ENCODE data around the gene SOX9. TPM values are rescaled to one million over a fixed set of nuclear protein-coding genes. Genes with fewer than 3 reads are reported as not detected.
A peak's percentile ranks its signal among the peaks of the same experiment; 100 is the strongest.

Gene SOX9
- total and polyA plus RNA-seq, 8 donors, result 22.7 to 76.1 (median 30.5) TPM

DNA sequence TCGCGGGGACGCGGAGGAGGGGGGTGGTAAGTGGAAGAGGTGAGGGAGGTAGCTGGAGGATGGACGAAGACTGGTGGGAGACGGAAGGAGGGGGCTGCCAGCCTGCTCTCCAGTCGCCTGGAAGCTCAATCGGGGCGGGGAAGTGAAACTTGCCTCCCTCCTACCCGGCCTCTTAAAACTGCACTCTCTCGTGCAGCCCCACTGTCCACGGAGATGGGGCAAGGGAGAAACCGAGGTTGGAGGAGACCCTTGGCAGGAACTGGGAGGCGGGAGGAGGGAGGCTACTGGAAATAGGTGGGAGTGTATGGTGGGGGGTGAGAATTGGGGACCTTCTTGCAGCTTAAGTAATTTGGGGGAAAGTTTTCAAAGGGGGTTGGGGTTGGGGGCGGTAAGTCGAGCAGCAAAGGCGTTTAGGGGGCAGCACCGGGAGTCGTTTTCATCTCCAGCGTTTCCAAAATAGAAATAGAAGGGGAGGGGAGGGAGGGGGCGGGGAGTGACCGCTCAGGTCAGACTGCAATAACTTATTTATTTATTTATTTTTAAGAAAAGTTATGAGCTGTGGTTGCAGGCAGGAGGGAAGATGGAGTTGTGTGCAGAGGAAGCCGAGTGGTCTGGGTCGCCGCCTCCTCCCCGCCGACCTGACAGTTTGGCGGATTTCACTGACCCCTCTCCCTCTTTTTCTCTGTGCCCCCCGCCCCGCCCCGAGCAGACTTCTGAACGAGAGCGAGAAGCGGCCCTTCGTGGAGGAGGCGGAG, 1.4 kb downstream of the SOX9 start:
- H3K36me3 ChIP-seq, result peaks cover 0 to 19% (median 6%) of the 10 kb centered on the region in 3 donors
- FAIRE-seq, result no peak
- 1 to 4% methylated on average over 36 of the region's 36 CpGs for WGBS, 2 donors
- intact Hi-C loops (cut with DNase I), result loop anchor here in 2 of 3 donors (10.0 kb wide), 2 partner anchors 303 to 413 kb away; no protein-coding TSS in a partner anchor
- H3K27me3 ChIP-seq, result no peaks in the 10 kb centered on the region
- H3K4me1 ChIP-seq, result peaks cover 0 to 31% (median 23%) of the 10 kb centered on the region in 3 donors
- no peak for DNase-seq
- H3K27ac ChIP-seq, result peak overlapping the region; percentile 73 to 95 (median 90)
- ATAC-seq, result no peak
- H3K9me3 ChIP-seq, result no peaks in the 10 kb centered on the region
- H3K4me3 ChIP-seq, result peak overlapping the region; percentile 40 to 92 (median 68)
- TF ChIP-seq, protein P1, sequence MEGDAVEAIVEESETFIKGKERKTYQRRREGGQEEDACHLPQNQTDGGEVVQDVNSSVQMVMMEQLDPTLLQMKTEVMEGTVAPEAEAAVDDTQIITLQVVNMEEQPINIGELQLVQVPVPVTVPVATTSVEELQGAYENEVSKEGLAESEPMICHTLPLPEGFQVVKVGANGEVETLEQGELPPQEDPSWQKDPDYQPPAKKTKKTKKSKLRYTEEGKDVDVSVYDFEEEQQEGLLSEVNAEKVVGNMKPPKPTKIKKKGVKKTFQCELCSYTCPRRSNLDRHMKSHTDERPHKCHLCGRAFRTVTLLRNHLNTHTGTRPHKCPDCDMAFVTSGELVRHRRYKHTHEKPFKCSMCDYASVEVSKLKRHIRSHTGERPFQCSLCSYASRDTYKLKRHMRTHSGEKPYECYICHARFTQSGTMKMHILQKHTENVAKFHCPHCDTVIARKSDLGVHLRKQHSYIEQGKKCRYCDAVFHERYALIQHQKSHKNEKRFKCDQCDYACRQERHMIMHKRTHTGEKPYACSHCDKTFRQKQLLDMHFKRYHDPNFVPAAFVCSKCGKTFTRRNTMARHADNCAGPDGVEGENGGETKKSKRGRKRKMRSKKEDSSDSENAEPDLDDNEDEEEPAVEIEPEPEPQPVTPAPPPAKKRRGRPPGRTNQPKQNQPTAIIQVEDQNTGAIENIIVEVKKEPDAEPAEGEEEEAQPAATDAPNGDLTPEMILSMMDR (IDR thresholded peaks at IDR 0.05), result no peak

DNA sequence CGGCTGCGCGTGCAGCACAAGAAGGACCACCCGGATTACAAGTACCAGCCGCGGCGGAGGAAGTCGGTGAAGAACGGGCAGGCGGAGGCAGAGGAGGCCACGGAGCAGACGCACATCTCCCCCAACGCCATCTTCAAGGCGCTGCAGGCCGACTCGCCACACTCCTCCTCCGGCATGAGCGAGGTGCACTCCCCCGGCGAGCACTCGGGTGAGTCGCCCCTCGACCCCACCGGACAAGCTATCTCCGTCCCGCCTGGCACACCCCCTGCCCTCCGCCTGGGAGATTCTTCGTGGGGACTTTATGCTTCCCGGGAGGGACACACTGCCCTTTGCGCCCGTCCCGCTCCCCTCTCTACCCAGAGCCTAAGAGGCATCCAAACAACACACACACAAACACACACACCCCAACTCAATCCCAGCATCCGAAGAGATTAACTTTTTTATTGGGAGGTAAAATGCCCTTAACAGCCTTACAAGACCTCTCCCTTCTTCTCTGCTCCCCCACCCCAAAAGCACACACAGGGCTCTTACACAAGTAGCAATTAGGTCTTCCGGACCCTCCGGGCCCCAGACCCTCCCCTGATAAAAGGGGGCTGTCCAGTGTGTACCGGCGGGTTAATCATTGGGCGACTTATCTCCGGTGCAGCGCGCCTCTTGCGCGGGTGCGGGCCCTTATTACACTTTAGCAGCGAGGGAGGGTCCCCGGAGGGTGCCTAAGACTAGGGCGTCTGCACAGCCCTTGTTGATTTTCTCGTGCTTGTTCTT, 2.1 kb downstream of the SOX9 start:
- TF ChIP-seq, protein P1 (IDR thresholded peaks at IDR 0.05), result no peak
- H3K4me1 ChIP-seq, result peaks cover 0 to 35% (median 25%) of the 10 kb centered on the region in 3 donors
- H3K27ac ChIP-seq, result peak overlapping the region in 3 of 4 donors; percentile 46 to 95 (median 94)
- FAIRE-seq, result no peak
- no peak for ATAC-seq
- peak overlapping the region; percentile 40 to 92 (median 68) for H3K4me3 ChIP-seq
- intact Hi-C loops (cut with DNase I), result loop anchor here in 2 of 3 donors (10.0 kb wide), 2 partner anchors 302 to 412 kb away; no protein-coding TSS in a partner anchor
- DNase-seq, result peak in 4 of 6 donors; percentile 33 to 82 (median 60)
- no peaks in the 10 kb centered on the region for H3K9me3 ChIP-seq
- H3K36me3 ChIP-seq, result peaks cover 0 to 19% (median 6%) of the 10 kb centered on the region in 3 donors
- WGBS, 2 donors, result 20 to 23% methylated on average over 44 to 48 of the region's 48 CpGs
- H3K27me3 ChIP-seq, result no peaks in the 10 kb centered on the region

DNA sequence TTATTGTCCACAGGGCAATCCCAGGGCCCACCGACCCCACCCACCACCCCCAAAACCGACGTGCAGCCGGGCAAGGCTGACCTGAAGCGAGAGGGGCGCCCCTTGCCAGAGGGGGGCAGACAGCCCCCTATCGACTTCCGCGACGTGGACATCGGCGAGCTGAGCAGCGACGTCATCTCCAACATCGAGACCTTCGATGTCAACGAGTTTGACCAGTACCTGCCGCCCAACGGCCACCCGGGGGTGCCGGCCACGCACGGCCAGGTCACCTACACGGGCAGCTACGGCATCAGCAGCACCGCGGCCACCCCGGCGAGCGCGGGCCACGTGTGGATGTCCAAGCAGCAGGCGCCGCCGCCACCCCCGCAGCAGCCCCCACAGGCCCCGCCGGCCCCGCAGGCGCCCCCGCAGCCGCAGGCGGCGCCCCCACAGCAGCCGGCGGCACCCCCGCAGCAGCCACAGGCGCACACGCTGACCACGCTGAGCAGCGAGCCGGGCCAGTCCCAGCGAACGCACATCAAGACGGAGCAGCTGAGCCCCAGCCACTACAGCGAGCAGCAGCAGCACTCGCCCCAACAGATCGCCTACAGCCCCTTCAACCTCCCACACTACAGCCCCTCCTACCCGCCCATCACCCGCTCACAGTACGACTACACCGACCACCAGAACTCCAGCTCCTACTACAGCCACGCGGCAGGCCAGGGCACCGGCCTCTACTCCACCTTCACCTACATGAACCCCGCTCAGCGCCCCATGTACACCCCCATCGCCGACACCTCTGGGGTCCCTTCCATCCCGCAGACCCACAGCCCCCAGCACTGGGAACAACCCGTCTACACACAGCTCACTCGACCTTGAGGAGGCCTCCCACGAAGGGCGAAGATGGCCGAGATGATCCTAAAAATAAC, 3.0 kb downstream of the SOX9 start:
- H3K4me3 ChIP-seq, result peak overlapping the region; percentile 40 to 92 (median 68)
- peaks cover 0 to 31% (median 25%) of the 10 kb centered on the region in 3 donors for H3K4me1 ChIP-seq
- peak overlapping the region in 2 of 4 donors; percentile 94 to 95 for H3K27ac ChIP-seq
- 54 to 62% methylated on average over 69 to 75 of the region's 75 CpGs for WGBS, 2 donors
- intact Hi-C loops (cut with DNase I), result loop anchor here in 2 of 3 donors (10.0 kb wide), 2 partner anchors 301 to 411 kb away; no protein-coding TSS in a partner anchor
- H3K27me3 ChIP-seq, result no peaks in the 10 kb centered on the region
- H3K36me3 ChIP-seq, result peaks cover 0 to 19% (median 6%) of the 10 kb centered on the region in 3 donors
- ATAC-seq (no peak), DNase-seq (peak in 4 of 6 donors; percentile 31 to 84 (median 58)), FAIRE-seq (no peak)
- H3K9me3 ChIP-seq, result no peaks in the 10 kb centered on the region
- TF ChIP-seq, protein P1 (IDR thresholded peaks at IDR 0.05), result no peak

GRCh38 chr17:72124438-72124775, 3.6 kb downstream of the SOX9 start:
- Histone ChIP-seq H3K9me3 (no peaks in the 10 kb centered on the region), H3K36me3 (peaks cover 0 to 19% (median 6%) of the 10 kb centered on the region in 3 donors), H3K4me3 (peak overlapping the region in 3 of 4 donors; percentile 40 to 92 (median 60)), H3K27ac (peak overlapping the region in 2 of 4 donors; percentile 94 to 95), H3K4me1 (peaks cover 0 to 28% (median 25%) of the 10 kb centered on the region in 3 donors), H3K27me3 (no peaks in the 10 kb centered on the region)
- WGBS, 2 donors, result 59 to 67% methylated on average over 7 of the region's 7 CpGs
- no peak for DNase-seq
- TF ChIP-seq, protein P1 (IDR thresholded peaks at IDR 0.05), result no peak
- no peak for FAIRE-seq
- intact Hi-C loops (cut with DNase I), result loop anchor here in 2 of 3 donors (10.0 kb wide), 2 partner anchors 300 to 410 kb away; no protein-coding TSS in a partner anchor
- no peak for ATAC-seq
